Hematopoietic multipotent progenitor cell treated with erythropoietin and hydrocortisone succinate and interleukin-3 and kit ligand, for 15 days (in vitro differentiated cells): Measurements from ENCODE around the gene PGR.

Experiments
- DNase-seq: peaks from one replicate; pipeline ENCODE4 v3.0.0-alpha.2; 2015; ENCODE audit warnings: low spot score

Gene PGR

DNA sequence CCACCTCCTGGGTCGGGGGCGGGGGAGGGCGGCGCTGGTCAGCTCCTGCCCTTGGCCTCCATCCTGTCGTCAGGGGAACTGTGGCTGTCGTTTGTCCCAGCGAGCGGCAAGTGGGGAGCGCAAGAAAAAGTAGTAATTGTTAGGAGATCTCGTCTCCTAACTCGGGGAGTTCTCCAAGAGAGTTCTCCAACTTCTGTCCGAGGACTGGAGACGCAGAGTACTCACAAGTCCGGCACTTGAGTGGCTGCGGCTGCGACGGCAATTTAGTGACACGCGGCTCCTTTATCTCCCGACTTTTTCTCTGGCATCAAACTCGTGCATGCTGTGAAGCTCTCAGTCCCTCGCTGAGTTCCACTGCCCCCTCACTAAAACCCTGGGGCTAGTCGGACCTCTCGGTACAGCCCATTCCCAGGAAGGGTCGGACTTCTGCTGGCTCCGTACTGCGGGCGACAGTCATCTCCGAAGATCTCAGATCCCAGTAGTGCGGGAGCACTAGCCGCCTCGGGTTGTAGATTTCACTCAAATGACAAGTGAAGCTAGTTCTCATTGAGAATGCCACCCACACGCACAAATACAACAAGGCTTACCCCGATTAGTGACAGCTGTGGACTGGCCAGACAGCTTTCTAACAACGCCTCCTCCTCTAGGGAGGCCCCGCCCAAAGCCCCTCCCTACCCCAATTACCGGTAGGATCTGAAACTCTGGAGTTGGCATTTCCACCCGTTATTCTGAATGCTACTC lies at the start of gene PGR:
PGR (minus strand) TSS at position 611 of the 741 bp plus-strand sequence. CDS start 743 bp downstream, outside the sequence.
- DNase-seq, result no peak

DNA sequence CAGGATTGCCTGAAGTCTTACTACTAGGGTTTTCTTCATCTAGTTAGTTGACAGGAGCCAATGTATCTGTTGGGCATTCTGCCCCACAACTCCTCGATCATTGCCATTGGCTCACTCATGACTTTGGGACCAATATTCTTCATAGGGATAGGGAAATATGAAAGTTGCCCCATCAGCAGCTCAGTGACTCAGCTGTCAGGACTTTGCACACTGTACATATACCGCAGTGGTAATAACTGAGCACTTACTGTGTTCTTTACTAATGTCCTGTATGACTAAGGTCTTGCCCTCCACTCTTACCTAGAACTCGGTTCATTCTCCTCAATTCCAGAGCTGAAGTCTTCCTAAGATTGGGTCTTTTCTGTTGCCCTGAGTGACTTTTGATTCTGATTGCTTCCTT lies 46.8 kb upstream of the PGR start:
- DNase-seq, result no peak

DNA sequence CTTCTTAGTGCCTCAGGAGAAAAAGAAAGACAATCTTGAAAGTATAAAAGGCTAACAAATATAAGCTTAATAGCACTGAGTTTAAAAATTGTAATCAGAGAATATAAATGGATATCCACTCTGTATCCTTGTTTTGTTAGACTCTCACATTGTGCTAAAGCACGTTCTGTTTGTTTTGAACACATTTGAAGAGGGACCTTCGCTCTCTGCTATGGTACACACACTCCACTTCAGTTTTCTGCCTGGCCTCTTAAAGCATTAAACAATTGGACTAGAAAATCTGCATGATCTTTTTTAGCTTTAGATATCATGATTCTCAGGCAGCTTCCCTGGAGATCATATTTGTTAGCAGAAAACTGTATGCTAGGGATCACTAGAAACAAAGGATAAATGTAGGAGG lies 40.3 kb upstream of the PGR start:
- no peak for DNase-seq

DNA sequence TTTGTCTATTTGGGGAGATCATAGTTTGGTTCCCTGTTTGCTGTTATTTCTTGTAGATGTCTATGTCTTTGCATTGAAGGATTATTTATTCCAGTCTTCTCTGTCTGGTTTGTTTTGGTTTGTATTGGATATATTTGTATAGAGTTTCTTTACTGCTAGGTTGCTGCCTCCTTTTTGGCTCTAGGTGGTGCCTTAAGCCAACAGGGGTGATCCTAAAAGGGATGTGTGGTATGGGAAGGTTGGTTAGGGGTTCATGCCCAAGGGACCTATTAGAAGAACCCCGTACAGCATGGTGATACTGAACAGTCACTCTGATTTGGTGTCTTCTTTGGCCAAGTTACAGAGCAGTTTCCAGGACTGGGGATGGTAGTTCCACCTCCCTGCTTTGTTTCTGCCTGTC lies 36.4 kb upstream of the PGR start:
- no peak for DNase-seq

DNA sequence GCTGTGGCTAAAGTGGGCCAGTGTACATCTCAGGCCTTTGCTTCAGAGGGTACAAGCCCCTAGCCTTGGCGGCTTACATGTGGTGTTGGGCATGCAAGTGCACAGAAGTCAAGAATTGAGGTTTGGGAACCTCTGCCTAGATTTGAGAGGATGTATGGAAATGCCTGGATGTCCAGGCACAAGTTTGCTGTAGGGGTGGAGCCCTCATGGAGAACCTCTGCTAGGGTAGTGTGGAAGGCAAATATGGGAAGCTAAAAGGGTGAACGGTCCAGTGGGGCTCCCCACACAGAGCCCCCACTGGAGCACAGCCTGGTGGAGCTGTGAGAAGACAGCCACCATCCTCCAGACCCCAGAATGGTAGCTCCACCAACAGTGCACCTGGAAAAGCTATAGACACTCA lies 28.5 kb upstream of the PGR start:
- no peak for DNase-seq

DNA sequence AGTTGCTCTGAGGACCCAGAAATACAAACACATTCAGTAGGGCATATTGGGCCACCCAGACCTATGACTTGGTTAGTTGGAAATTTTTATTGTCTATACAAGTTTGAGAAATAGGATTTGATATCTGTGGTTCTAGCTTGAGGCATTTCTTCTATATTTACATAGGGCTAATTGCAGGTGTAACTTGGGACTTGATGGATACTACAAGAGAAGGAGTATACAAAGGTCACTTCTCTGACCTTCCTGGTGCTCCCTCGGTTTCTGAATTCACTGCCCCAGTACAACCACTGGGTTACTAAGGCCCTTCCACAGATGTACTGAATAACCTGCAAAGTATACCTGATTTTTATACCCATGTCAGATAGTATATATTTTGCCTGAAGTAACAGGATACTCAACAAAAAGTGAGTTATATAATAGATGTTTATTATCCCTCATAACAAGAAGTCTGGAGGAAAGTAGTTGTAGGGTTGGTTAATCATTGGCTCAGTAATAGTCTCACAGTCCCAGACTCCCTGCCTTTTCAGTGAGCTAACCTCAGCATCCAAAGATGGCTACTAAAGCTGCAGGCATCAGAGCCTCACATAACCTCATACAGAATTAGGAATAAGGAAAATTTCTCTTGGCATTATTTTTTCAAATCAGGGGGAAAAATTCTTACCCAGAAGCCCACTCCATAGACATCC lies 8.8 kb upstream of the PGR start:
- no peak for DNase-seq

DNA sequence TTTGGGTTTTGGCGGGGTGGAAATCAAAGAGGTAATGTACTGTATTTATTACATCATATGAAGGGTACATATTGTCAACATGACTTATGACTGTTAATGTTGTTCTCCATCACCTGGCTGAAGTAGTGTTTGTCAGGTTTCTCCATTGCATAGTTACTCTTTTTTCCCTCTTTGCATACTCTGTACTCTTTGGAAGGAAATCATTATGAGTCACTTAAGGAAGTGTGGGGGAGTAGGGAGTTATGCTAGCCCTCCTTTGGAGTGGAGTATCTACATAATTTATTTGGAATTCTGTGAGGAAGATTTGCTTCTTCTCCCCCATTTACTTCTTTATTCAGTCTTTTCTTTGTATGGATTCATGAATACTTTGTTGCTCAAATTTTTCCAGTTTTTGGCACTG lies 3.6 kb upstream of the PGR start:
- DNase-seq, result no peak

DNA sequence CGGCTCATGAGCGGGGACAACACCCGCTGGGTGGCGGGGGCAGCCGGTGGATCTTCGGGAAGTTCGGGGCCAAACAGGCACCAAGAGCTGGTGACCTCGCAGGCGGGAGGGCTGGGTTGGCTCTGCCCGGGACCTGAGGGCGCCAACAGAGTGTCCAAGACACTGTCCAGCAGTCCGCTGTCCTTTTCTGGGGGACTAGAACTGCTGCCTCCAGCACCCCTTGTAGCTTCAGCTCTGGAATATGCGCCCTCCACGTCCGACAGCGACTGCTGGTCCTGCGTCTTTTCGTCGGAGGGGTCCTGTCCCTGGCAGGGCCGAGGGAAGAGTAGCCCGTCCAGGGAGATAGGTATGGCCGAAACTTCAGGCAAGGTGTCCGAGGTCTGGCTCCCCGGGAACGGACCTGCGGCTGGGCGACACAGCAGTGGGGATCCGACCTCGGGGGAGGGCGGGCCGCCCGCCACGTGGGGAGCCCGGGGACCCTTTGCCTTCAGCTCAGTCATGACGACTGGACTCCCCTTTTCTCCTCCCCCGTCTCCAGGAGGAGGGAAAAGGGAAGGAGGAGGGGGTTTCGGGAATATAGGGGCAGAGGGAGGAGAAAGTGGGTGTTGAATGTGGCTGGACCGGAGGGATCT lies 926 bp downstream of the PGR start:
- DNase-seq, result no peak

DNA sequence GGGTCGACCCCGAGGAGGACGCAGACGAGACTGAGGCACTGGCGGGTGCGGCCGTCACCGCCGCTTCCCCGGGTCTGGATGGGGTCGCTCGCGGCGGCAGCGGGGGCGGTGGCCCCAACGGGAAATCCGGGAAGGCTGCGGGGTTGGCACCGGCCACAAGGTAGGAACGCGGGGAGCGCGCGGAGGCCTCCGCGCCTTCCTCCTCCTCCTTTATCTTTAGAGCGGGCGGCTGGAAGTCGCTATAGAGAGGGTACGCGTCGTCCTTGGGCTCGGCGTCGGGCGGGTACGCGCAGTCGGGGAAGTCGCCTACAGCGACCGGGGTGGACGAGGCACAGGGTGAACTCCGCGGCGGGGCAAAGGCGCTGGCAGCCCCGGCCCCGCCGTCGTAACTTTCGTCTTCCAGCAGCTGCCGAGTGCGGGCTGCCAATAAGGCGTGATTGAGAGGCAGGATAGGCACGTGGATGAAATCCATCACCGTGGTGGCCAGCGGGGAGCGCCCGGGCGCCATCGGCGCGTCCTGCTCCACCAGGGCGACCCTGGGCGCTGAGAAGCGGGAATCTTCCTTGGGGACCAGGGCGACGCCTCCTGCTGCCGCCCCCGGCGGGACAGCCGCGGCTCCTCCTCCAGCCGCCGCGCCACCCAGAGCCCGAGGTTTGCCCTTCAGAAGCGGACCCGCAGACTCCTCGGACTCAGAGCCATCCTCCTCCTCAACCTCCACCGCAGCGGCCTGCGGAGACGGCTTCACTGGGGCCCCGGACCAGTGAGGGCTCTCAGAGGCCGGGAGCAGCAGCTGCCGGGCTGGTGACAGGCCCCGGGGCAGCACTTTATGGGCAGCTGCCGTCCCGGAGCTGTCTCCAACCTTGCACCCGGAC lies 1.7 kb downstream of the PGR start:
- no peak for DNase-seq

DNA sequence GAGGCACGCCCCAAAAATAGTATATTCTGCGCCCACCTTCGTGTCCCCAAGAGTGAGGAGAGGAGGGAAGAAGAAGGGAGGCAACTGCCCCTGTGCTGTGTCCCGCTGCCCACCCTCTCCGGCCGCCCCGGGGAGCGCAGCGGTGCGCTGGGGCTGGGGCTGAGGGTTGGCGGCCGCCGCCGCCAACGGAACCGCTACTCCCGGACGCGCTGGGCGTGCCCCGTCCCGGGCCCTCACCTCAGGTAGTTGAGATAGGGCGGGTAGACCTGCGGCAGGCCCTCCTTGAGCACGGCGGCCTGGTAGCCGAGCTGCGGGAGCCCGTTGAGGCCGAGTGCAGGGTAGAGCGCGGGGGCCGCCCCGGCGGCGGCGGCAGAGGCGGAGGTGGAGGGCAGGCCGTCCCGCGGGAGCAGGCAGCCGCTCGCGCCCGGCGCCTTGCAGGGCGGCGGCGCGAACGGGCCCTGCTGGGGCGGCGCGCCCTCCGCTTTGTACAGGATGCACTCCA lies 2.4 kb downstream of the PGR start:
- no peak for DNase-seq

DNA sequence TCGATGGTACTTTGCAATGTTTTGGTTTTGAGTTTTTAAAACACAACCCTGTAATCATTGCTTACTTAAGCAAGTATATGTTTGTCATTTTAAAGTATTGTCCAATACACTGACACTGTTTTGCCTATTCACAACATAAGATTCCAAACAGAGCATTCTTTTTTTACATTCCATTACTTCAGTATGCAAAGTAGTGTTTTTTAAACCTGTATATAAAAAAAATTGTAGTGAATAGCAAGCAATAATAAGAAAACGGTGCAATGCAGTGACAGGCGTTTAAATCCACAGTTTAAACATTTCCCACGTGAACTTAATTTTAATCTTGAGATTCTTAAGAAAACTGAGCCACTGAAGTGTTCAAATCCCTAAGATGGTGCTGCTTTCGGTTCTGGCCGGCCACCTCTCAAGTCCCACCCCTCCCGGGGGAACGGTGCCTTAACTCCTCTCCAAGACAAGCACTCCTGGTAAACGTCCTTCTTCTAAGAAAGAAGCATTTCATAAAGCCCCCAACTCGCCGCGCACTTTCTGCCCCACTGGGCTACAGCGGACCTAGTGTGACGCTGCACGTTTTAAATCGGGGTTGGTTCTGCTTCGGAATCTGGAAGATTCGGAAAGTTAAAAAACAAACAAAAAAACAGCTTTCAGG lies 2.9 kb downstream of the PGR start:
- no peak for DNase-seq

DNA sequence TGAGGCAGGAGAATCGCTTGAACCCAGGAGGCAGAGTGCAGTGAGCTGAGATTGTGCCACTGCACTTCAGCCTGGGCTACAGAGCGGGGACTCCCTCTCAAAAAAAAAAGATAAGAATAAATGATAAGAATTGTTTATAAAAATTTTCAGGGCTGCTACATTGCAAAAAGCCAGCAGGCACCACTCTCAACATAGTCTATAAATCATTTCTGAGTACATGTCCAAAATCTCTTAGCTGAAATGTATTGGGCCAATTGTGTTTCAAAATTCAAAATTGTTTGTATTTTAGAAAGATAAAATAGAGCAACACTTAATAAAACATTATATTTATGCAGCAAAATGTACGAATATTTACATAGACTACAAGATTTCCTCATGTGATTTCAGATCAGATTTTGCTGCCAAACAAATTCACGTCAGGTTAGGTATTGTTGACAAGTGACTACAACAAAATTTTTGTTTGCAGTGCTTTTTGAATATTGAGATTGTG lies 13.9 kb downstream of the PGR start:
- no peak for DNase-seq

DNA sequence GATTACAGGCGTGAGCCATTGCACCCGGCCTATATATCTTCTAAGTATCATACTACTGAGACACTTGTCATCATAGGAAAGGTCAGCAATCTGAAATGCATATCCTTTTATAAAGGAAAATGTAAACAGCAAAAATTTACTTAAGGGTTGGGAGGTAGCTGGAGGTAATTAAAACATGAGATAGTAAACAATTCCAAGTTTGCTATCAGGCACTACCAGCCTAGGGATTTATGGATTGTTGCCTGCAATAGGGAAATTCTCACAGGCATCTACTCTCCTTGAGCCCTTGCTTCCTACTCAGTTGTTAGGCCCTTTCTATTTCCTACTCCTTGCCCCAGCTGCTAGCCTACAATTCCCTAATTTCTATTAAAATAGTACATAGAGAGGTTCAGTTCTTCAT lies 16.1 kb downstream of the PGR start:
- no peak for DNase-seq

DNA sequence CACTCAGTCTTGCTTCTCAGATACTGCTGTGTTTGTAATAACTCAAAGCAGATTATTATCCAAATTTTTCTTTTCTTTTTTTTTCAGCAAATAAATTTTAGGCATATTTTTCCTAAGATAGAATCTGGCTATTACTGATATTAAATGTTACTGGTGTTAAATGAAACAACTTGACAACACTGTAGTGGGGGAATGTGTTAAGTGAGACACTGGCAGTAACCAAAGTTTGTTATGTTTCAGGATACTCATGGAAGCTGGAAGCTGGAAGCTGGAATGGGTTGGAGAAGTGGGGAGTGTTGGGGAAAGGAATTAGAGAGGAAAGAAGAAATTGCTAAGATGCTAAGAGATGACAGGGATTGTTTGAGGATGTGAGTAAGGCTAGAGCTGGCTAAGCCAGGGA lies 24.9 kb downstream of the PGR start:
- no peak for DNase-seq

DNA sequence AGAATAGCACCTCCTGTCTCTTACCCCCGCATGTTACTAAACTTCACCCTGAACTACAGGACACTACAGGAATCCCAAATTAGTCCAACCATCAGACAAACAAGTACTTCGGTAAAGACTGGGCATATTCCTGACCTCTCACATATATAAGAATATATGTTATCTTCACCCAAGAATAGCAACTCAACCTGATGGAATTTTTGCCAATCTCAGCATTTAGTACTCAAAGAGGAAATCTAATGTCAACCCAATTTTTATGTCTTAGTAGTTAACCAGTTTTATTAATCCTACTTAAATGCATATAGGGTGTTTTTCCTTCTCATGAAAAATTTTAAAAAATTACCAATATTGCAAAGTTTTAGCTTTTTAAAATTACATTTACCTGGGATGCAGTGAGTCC lies 26.2 kb downstream of the PGR start:
- DNase-seq, result no peak

DNA sequence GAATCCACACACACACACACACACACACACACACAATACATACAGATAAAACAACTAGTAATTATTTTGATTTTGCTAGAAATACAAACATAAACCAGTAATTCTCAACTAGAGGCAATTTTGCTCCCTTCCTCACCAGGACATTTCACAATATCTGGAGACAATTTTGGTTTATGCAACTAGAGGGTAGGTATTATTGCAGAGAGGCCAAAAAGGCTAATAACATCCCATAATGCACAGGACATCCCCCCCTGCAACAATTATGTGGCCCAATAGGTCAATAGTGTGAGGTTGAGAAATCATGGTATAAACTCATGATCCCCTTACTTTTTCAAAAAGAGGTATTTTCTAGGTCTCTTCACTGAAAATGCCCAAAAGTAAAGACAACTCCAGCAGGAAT lies 29.0 kb downstream of the PGR start:
- no peak for DNase-seq

DNA sequence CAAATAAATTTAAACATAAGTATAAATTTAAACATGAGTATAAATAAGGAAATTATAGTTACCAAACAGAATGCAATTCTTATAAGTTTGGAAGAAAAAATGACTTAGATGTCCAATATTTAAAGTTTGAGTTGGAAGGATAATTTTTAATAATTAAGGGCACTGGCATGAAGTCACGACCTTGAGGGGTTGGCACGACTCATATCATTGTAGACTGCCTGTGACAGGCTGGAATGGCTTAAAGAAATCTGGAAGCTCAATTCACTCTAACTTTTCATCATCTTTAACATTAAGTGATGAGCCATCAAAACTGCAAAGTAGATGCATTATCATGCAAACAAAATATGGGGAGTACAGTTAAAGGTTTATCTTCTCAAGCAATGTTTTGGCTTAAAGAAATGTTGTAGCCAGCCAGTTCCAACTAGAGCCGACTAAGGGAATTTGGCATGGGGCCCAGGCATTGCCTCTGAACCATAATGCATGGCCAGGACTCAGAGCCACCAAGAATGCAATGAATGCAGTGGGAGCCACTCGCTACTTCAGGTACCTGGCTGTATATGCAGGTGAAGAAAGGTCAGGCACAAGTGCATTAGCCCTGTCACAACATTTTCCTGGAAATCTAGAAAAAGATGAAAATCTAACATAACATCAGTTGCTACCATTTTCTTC lies 33.4 kb downstream of the PGR start:
- no peak for DNase-seq

DNA sequence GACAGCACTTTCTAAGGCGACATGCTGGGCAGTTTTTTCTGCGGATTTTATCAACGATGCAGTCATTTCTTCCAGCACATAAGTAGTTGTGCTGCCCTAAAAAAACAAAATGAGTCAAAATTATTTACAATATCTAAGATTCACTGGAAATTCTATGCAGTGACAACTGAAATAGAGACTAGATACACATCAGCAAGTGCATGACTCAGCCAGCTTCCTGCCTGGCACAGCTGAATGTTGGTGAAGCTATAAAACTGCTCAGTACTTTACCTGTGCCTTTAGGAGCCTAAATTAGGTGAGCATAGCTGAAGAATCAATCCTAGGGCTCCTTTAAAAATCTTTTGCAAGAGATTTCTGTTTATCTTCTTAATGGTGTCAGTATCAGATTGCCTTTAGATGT lies 37.8 kb downstream of the PGR start:
- DNase-seq, result no peak

DNA sequence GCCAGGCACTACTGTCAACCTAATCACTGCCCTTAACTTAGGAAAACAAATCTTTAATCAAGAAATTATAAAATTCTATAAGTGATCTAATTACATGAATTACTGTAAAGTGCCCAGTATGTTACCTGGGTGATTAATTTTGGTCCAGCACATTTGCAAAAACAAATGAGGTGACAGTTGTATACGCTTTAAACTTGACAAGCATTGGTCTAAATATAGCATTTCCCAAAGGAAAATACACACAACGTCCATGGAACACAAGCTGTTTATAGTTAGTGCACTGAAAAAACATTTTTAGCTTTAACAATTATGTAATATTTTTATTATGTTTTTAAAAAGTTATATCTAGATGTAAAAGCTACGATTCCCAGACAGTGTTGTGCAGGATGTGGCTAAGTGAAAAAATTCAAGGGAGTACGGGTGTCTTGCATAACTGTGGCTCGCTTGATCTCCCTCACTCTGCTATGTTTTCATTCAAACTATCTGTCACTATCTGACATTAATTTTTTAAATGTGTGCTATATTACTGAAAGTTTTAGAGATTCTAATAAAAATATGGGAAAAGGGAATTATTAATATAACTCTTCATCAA lies 38.8 kb downstream of the PGR start:
- no peak for DNase-seq

DNA sequence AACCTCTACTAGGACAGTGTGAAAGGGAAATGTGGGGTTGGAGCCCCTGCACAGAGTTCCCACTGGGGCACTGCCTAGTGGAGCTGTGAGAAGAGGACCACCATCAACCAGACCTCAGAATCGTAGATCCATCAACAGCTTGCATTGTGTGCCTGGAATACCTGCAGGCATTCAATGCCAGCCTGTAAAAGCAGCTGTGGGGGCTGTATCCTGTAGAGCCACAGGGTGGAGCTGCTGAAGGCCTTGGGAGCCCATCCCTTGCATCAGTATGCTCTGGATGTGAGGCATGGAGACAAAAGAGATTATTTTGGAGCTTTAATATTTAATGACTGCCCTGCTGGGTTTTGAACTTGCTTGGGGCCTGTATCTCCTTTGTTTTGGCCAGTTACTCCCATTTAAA lies 46.3 kb downstream of the PGR start:
- no peak for DNase-seq

DNA sequence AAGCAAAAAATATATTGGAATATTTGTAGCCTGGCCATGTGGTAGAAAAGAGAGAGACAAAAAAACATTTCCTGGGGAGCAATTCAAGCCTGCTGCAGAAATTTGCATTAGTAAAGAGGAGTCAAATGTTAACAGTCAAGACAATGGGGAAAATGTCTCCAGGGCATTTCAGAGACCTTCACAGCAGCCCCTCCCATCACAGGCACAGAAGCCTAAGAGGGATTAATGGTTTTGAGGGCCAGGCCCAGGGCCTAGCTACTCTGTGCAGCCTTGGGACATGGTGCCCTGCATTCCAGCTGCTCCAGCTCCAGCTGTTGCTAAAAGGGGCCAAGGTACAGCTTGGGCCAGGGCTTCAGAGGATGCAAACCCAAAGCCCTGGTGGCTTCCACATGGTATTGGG lies 46.8 kb downstream of the PGR start:
- no peak for DNase-seq
